CD14-positive monocyte (primary cell): ENCODE results near the gene SNX15. TPM values are rescaled to one million over a fixed set of nuclear protein-coding genes. Genes with fewer than 3 reads are reported as not detected.

Source experiments
- DNase-seq, 3 donors: peaks; one replicate each; pipeline ENCODE4 v3.0.0-alpha.2; 2011 to 2022
- H2AFZ ChIP-seq: 2 replicates; pipeline ENCODE4 v1.6.0; 2012; ENCODE audit warnings: mild to moderate bottlenecking, low read depth, low read length, inconsistent platforms; ENCODE audit not compliant: insufficient read depth, poor library complexity, severe bottlenecking
- H3K27ac ChIP-seq, 2 donors: 1 replicate in 1 of 2; 2 replicates in 1 of 2; pipeline ENCODE4 v1.5.1; 2012 to 2013; ENCODE audit warnings: low read length in 2 of 2, control low read depth in 1 of 2, inconsistent platforms in 1 of 2, low read depth in 1 of 2, mild to moderate bottlenecking in 1 of 2
- H3K27me3 ChIP-seq, 2 donors: one replicate each; pipeline versions ENCODE4 v1.6.0 to v1.6.1; 2011 to 2013; ENCODE audit warnings: low read length in 2 of 2; ENCODE audit not compliant: control insufficient read depth in 2 of 2, insufficient read depth in 2 of 2
- H3K36me3 ChIP-seq, 2 donors: replicated peaks in 1 of 2; 1 replicate in 1 of 2; 2 replicates in 1 of 2; pipeline versions ENCODE4 v1.5.1 to v1.6.1; 2012 to 2013; ENCODE audit warnings: low read length in 2 of 2, control low read depth in 1 of 2, inconsistent platforms in 1 of 2, mild to moderate bottlenecking in 1 of 2; ENCODE audit not compliant: insufficient read depth in 2 of 2, control insufficient read depth in 1 of 2
- H3K4me1 ChIP-seq, 2 donors: 1 replicate in 1 of 2; 2 replicates in 1 of 2; pipeline versions ENCODE4 v1.5.1 to v1.6.1; 2012 to 2013; ENCODE audit warnings: low read length in 2 of 2, control low read depth in 1 of 2, inconsistent platforms in 1 of 2, mild to moderate bottlenecking in 1 of 2, moderate library complexity in 1 of 2; ENCODE audit not compliant: insufficient read depth in 2 of 2, control insufficient read depth in 1 of 2
- H3K4me2 ChIP-seq: replicated peaks from 2 replicates; pipeline ENCODE3; 2012; ENCODE audit warnings: low read length, moderate library complexity, mild to moderate bottlenecking; ENCODE audit not compliant: poor library complexity, severe bottlenecking; ENCODE audit errors: extremely low read depth
- H3K4me3 ChIP-seq, 3 experiments: fragments of 200-600 bp in 1 of 3; sonication (generic) in 1 of 3; replicated peaks in 1 of 3; 1 replicate in 2 of 3; 2 replicates in 1 of 3; pipeline ENCODE4 v1.5.1; 2011 to 2013; ENCODE audit warnings: low read length in 3 of 3, mild to moderate bottlenecking in 3 of 3, control low read depth in 2 of 3, low read depth in 2 of 3, inconsistent platforms in 1 of 3, moderate library complexity in 1 of 3
- H3K79me2 ChIP-seq: 2 replicates; pipeline ENCODE4 v1.6.0; 2012; ENCODE audit warnings: mild to moderate bottlenecking, control low read depth, inconsistent platforms, low read length, moderate library complexity; ENCODE audit not compliant: insufficient read depth
- H3K9ac ChIP-seq: 2 replicates; pipeline ENCODE4 v1.6.0; 2017; ENCODE audit warnings: low read length, mild to moderate bottlenecking; ENCODE audit not compliant: insufficient read depth, poor library complexity, severe bottlenecking
- H3K9me3 ChIP-seq, 2 donors: replicated peaks in 1 of 2; 1 replicate in 1 of 2; 2 replicates in 1 of 2; pipeline versions ENCODE4 v1.5.1 to v1.6.1; 2012 to 2013; ENCODE audit warnings: low read length in 2 of 2, control low read depth in 1 of 2; ENCODE audit not compliant: control insufficient read depth in 1 of 2, insufficient read depth in 1 of 2
- H4K20me1 ChIP-seq: 2 replicates; pipeline ENCODE4 v1.6.0; 2012; ENCODE audit warnings: mild to moderate bottlenecking, low read length, control low read depth, moderate library complexity; ENCODE audit not compliant: insufficient read depth
- H3K27ac Mint-ChIP-seq, 7 donors: one replicate each; pipeline ENCODE4 v1.8.0; 2020; ENCODE audit warnings: mild to moderate bottlenecking in 7 of 7, mixed read lengths in 7 of 7, moderate library complexity in 6 of 7, inconsistent platforms in 2 of 7
- H3K27me3 Mint-ChIP-seq, 3 donors: one replicate each; pipeline ENCODE4 v1.8.0; 2021 to 2022; ENCODE audit warnings: low read depth in 3 of 3, mild to moderate bottlenecking in 3 of 3, mixed read lengths in 3 of 3, moderate library complexity in 3 of 3, inconsistent platforms in 1 of 3
- H3K36me3 Mint-ChIP-seq, 2 donors: one replicate each; pipeline ENCODE4 v1.8.0; 2020; ENCODE audit warnings: mixed read lengths in 2 of 2, inconsistent platforms in 1 of 2, mild to moderate bottlenecking in 1 of 2
- H3K4me1 Mint-ChIP-seq: one replicate; pipeline ENCODE4 v1.8.0; 2020; ENCODE audit warnings: mild to moderate bottlenecking, mixed read lengths
- H3K4me3 Mint-ChIP-seq, 2 donors: one replicate each; pipeline ENCODE4 v1.8.0; 2020; ENCODE audit warnings: mild to moderate bottlenecking in 2 of 2, mixed read lengths in 2 of 2, moderate library complexity in 1 of 2
- H3K9me3 Mint-ChIP-seq, 7 donors: one replicate each; pipeline ENCODE4 v1.8.0; 2020 to 2022; ENCODE audit warnings: mixed read lengths in 7 of 7, mild to moderate bottlenecking in 6 of 7, moderate library complexity in 6 of 7, inconsistent platforms in 2 of 7
- WGBS: methylation state at CpG from one replicate; pipeline ENCODE4 v1.1.5; 2013; ENCODE audit warnings: missing lambda C conversion rate; ENCODE audit not compliant: insufficient coverage; 5-methylcytosine and 5-hydroxymethylcytosine counted together
- intact Hi-C, 2 donors: fragments of 100-400 bp; cut with micrococcal nuclease; formaldehyde crosslinking; loops; one replicate each; pipeline versions ENCODE4 v1.15.0 to v1.15.1; 2023
- polyA plus RNA-seq, 3 donors: library from polyadenylated mRNA; depleted of rRNA in 1 of 3; unstranded in 2 of 3; stranded (reverse) in 1 of 3; fragments of 300-500 nt in 2 of 3; fragments of >200 nt in 1 of 3; fragmentation: Illumina TruSeq in 2 of 3; gene quantifications; 1 replicate in 2 of 3; 2 replicates in 1 of 3; pipeline ENCODE4 v1.2.3, GENCODE V29; 2012 to 2021
- TF ChIP-seq, protein P1 (sequence below): fragments of 200-600 bp; IDR thresholded peaks from one replicate; pipeline ENCODE4 v1.8.0; 2022; ENCODE audit warnings: antibody characterized with exemption, mild to moderate bottlenecking

SNX15 gene
- polyA plus RNA-seq, 3 donors = 16.2 to 26.7 (median 17.8) TPM

DNA sequence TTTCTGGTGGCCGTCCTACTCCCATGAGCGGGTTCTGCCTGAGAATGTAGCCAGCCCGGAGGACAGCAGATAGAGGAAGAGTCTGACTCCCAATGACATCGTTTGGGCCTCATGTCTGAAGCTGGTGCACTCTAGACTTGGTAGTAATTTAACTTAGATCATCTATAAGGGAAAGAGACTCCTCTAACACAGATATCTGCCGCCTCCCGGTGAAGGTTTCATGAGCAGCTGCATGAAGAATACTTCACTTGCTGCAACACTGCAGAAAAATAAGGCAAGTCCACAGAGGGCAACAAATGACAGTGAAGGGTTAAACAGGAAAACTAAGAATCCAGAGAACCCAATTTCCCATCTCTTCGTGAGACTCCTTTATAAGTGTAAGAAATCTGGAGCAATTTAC lies 19.2 kb upstream of the SNX15 start:
- no peak overlapping the region for H3K4me3 Mint-ChIP-seq
- H2AFZ ChIP-seq = no peak overlapping the region
- no peak overlapping the region for H3K27ac ChIP-seq
- no peaks in the 10 kb centered on the region for H3K36me3 Mint-ChIP-seq
- no peak for DNase-seq
- no peak overlapping the region for H3K9ac ChIP-seq
- peak overlapping the region in 1 of 7 donors; percentile 40 for H3K27ac Mint-ChIP-seq
- WGBS = no CpG with 5 or more reads among the region's 7 CpGs
- H3K27me3 Mint-ChIP-seq = peaks cover 2 to 6% (median 3%) of the 10 kb centered on the region in 3 donors
- H3K4me1 ChIP-seq = peaks cover 8 to 9% of the 10 kb centered on the region in 2 donors
- no peak overlapping the region for H3K4me3 ChIP-seq
- no peaks in the 10 kb centered on the region for H3K27me3 ChIP-seq
- H3K9me3 ChIP-seq = no peaks in the 10 kb centered on the region
- H3K36me3 ChIP-seq = no peaks in the 10 kb centered on the region
- H3K4me2 ChIP-seq = no peak overlapping the region
- H3K79me2 ChIP-seq = no peaks in the 10 kb centered on the region
- H3K9me3 Mint-ChIP-seq = peaks cover 0 to 3% (median 0%) of the 10 kb centered on the region in 7 donors
- TF ChIP-seq, protein P1, sequence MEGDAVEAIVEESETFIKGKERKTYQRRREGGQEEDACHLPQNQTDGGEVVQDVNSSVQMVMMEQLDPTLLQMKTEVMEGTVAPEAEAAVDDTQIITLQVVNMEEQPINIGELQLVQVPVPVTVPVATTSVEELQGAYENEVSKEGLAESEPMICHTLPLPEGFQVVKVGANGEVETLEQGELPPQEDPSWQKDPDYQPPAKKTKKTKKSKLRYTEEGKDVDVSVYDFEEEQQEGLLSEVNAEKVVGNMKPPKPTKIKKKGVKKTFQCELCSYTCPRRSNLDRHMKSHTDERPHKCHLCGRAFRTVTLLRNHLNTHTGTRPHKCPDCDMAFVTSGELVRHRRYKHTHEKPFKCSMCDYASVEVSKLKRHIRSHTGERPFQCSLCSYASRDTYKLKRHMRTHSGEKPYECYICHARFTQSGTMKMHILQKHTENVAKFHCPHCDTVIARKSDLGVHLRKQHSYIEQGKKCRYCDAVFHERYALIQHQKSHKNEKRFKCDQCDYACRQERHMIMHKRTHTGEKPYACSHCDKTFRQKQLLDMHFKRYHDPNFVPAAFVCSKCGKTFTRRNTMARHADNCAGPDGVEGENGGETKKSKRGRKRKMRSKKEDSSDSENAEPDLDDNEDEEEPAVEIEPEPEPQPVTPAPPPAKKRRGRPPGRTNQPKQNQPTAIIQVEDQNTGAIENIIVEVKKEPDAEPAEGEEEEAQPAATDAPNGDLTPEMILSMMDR = no peak
- intact Hi-C loops = no loop called here
- H4K20me1 ChIP-seq = no peaks in the 10 kb centered on the region
- peaks cover 11% of the 10 kb centered on the region for H3K4me1 Mint-ChIP-seq

GRCh38 chr11:65008873-65009272 lies 18.4 kb upstream of the SNX15 start:
- Mint-ChIP-seq H3K36me3 (no peaks in the 10 kb centered on the region), H3K9me3 (peaks cover 0 to 5% (median 0%) of the 10 kb centered on the region in 7 donors), H3K4me3 (no peak overlapping the region), H3K27me3 (peaks cover under 1 to 6% (median 2%) of the 10 kb centered on the region in 3 donors), H3K27ac (no peak overlapping the region), H3K4me1 (peaks cover 15% of the 10 kb centered on the region)
- Histone ChIP-seq H2AFZ (no peak overlapping the region), H3K36me3 (no peaks in the 10 kb centered on the region), H4K20me1 (no peaks in the 10 kb centered on the region), H3K27me3 (no peaks in the 10 kb centered on the region), H3K4me2 (no peak overlapping the region), H3K27ac (no peak overlapping the region), H3K4me3 (no peak overlapping the region), H3K79me2 (no peaks in the 10 kb centered on the region), H3K9ac (no peak overlapping the region), H3K9me3 (no peaks in the 10 kb centered on the region), H3K4me1 (peaks cover 11 to 18% of the 10 kb centered on the region in 2 donors)
- WGBS = no CpG with 5 or more reads among the region's 2 CpGs
- TF ChIP-seq, protein P1 = no peak
- no peak for DNase-seq
- intact Hi-C loops = no loop called here
